Mammary epithelial cell (primary cell): ENCODE results near the gene SLC45A1.

Source experiments
- CTCF ChIP-seq, 2 donors: IDR thresholded peaks in 1 of 2; conservative IDR thresholded peaks in 1 of 2; 2 replicates each; pipeline ENCODE4 v1.5.1; 2011 to 2012; ENCODE audit warnings: inconsistent platforms in 2 of 2, low read length in 2 of 2, mild to moderate bottlenecking in 2 of 2, control low read depth in 1 of 2, low read depth in 1 of 2; ENCODE audit not compliant: insufficient read depth in 1 of 2; ENCODE audit errors: extremely low read depth in 1 of 2
- EZH2 ChIP-seq: IDR thresholded peaks from 2 replicates; pipeline ENCODE4 v1.6.1; 2012; ENCODE audit warnings: low read length, inconsistent platforms, borderline replicate concordance

GRCh38 chr1:8378981-8379470 lies 61.1 kb downstream of the SLC45A1 start:
- no peak for TF ChIP-seq CTCF (conservative IDR thresholded peaks at IDR 0.05 in 1 of 2, IDR thresholded peaks at IDR 0.05 in 1 of 2; ENCODE audit: extremely low read depth in 1 of 2, insufficient read depth in 1 of 2, low read depth in 1 of 2, low read length in 2 of 2)
- TF ChIP-seq EZH2 = no peak
